Measurements from ENCODE around the gene CBFA2T2. TPM values are rescaled to one million over a fixed set of nuclear protein-coding genes. Genes with fewer than 3 reads are reported as not detected.
A peak's percentile ranks its signal among the peaks of the same experiment; 100 is the strongest.

The CBFA2T2 gene
- total and polyA plus RNA-seq, 8 donors: 2.9 to 29.9 (median 12.0) TPM

DNA sequence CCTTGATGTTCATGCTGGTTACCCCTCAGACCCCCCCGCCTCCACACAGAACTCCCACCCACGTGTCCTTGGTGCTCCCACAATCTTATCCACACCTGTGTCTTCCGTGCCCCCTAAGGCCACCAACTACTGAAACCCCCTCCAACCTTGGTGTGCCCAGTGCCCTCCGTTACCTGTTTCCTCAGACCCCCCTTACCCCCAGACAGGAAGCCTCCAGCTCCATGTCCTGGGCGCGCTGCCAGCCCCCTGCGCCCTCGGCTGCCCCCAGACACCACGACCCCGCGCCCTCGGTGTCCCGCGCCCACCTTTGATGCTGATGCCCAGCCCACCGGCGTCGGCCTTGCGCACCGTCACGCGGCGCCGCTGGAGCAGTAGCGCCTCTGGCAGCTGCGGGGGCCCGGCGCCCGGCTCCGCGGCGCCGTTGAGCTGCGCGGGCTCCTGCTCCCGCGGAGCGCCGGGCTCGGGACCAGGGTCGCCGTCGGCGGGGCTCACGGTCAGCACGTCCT, 46.8 kb upstream of the CBFA2T2 start:
- peaks cover 0 to 4% (median 0%) of the 10 kb centered on the region in 4 donors for H3K36me3 ChIP-seq
- intact Hi-C loops (cut with DNase I; ENCODE audit: low total_unique reads): no loop called here
- peaks cover 5 to 41% (median 31%) of the 10 kb centered on the region in 4 donors for H3K4me1 ChIP-seq
- TF ChIP-seq POLR2AphosphoS5 (IDR thresholded peaks at IDR 0.05) (no peak), EP300 (IDR thresholded peaks at IDR 0.05) (no peak), POLR2A (IDR thresholded peaks at IDR 0.05) (no peak)
- TF ChIP-seq, protein P1, sequence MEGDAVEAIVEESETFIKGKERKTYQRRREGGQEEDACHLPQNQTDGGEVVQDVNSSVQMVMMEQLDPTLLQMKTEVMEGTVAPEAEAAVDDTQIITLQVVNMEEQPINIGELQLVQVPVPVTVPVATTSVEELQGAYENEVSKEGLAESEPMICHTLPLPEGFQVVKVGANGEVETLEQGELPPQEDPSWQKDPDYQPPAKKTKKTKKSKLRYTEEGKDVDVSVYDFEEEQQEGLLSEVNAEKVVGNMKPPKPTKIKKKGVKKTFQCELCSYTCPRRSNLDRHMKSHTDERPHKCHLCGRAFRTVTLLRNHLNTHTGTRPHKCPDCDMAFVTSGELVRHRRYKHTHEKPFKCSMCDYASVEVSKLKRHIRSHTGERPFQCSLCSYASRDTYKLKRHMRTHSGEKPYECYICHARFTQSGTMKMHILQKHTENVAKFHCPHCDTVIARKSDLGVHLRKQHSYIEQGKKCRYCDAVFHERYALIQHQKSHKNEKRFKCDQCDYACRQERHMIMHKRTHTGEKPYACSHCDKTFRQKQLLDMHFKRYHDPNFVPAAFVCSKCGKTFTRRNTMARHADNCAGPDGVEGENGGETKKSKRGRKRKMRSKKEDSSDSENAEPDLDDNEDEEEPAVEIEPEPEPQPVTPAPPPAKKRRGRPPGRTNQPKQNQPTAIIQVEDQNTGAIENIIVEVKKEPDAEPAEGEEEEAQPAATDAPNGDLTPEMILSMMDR (IDR thresholded peaks at IDR 0.05): no peak
- no peaks in the 10 kb centered on the region for H3K27me3 ChIP-seq
- H3K4me3 ChIP-seq: peak overlapping the region; percentile 68 to 89 (median 74)
- peak; percentile 29 to 75 for DNase-seq
- no peaks in the 10 kb centered on the region for H3K9me3 ChIP-seq
- WGBS, 5 donors: 2 to 12% (median 2%) methylated on average over 6 to 45 of the region's 45 CpGs
- H3K27ac ChIP-seq: peak overlapping the region; percentile 79 to 93 (median 88)

- Histone ChIP-seq H3K27me3 (no peaks in the 10 kb centered on the region), H3K36me3 (peaks cover 0 to under 1% (median 0%) of the 10 kb centered on the region in 4 donors), H3K9me3 (no peaks in the 10 kb centered on the region), H3K4me1 (peaks cover 0 to 40% (median 31%) of the 10 kb centered on the region in 4 donors), H3K4me3 (peak within 1 kb of the TSS; percentile 68 to 89 (median 74)), H3K27ac (peak within 1 kb of the TSS; percentile 79 to 93 (median 88))
- 0 to 2% (median 0%) methylated on average over 9 to 73 of the region's 75 CpGs for WGBS, 5 donors
- intact Hi-C loops (cut with DNase I; ENCODE audit: low total_unique reads): no loop called here
- TF ChIP-seq EP300 (IDR thresholded peaks at IDR 0.05) (no peak), POLR2A (IDR thresholded peaks at IDR 0.05) (no peak), POLR2AphosphoS5 (IDR thresholded peaks at IDR 0.05) (no peak)
- TF ChIP-seq, protein P1 (IDR thresholded peaks at IDR 0.05): no peak
- DNase-seq: peak; percentile 95 to 98
These were observed 46.2 kb upstream of the CBFA2T2 start, which contains the start of gene SNTA1 for GRCh38 chr20:33443512-33444239. SNTA1 (minus strand) TSS chr20:33443763; CDS start chr20:33443620, 143 bp downstream.

DNA sequence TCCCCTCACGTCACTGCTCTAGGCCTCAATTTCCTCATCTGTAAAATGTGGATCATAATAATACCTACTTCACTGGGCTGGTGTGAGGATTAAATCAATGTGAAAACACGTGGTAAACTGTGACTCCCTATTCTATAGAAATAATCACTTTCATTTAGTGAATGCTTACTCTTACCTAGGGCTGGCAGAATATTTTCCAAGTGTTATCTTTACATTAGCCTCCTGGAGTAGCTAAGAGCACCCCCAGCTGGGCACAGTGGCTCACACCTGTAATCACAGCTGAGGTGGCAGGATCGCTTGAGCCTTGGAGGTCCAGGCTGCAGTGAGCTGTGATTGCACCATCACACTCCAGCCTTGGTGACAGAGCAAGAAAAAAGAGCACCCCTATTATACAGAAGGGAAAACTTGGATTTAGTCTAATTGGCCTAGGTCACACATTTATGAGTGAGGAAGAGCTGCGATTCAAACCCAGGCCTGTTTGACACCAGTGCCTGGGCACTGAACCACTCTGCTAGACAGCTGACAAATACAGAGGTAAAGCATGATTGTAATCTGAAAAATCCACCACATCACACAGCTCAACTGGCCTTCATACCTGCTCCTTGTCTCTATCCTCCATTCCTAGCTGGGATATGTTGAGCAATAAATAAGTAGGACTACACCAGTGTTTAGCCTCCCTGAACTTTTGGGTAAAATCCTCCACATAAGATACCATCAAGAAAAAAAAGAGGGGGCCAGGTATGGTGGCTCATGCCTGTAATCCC, 44.9 kb upstream of the CBFA2T2 start:
- Histone ChIP-seq H3K4me1 (peaks cover 0 to 40% (median 31%) of the 10 kb centered on the region in 4 donors), H3K27ac (peak overlapping the region; percentile 16 to 91 (median 80)), H3K4me3 (peak overlapping the region; percentile 68 to 89 (median 74)), H3K27me3 (no peaks in the 10 kb centered on the region), H3K36me3 (no peaks in the 10 kb centered on the region), H3K9me3 (no peaks in the 10 kb centered on the region)
- TF ChIP-seq POLR2A (IDR thresholded peaks at IDR 0.05): no peak
- no peak for TF ChIP-seq EP300 (IDR thresholded peaks at IDR 0.05)
- no peak for TF ChIP-seq POLR2AphosphoS5 (IDR thresholded peaks at IDR 0.05)
- TF ChIP-seq, protein P1 (IDR thresholded peaks at IDR 0.05): no peak
- WGBS, 5 donors: 38 to 52% (median 48%) methylated on average over 4 of the region's 4 CpGs
- DNase-seq: peak; percentile 39 to 50
- intact Hi-C loops (cut with DNase I; ENCODE audit: low total_unique reads): no loop called here

Measured in stomach (tissue), 9 donors.